ENCODE measurements around the gene SOX13.

Gene SOX13

GRCh38 chr1:204170494-204171155, 97.7 kb downstream of the SOX13 start:
- Mint-ChIP-seq H3K27me3 (peaks cover 2% of the 10 kb centered on the region), H3K4me1 (no peaks in the 10 kb centered on the region), H3K36me3 (ENCODE audit: low read depth) (peaks cover 10% of the 10 kb centered on the region), H3K27ac (no peak overlapping the region), H3K9me3 (peaks cover 35% of the 10 kb centered on the region), H3K4me3 (no peak overlapping the region)
- ATAC-seq: no peak
- no peak for DNase-seq

GRCh38 chr1:204171751-204172178, 98.8 kb downstream of the SOX13 start:
- no peak for DNase-seq
- peaks cover 35% of the 10 kb centered on the region for H3K9me3 Mint-ChIP-seq

GRCh38 chr1:204172404-204173029, 99.6 kb downstream of the SOX13 start:
- Mint-ChIP-seq H3K4me3 (no peak overlapping the region), H3K9me3 (peaks cover 31% of the 10 kb centered on the region), H3K36me3 (ENCODE audit: low read depth) (peaks cover 10% of the 10 kb centered on the region), H3K4me1 (no peaks in the 10 kb centered on the region), H3K27me3 (peaks cover 2% of the 10 kb centered on the region), H3K27ac (no peak overlapping the region)
- DNase-seq: no peak
- ATAC-seq: no peak

More at GRCh38 chr1:204171751-204172178, 98.8 kb downstream of the SOX13 start:
- no peak overlapping the region for H3K4me3 Mint-ChIP-seq
- H3K4me1 Mint-ChIP-seq: no peaks in the 10 kb centered on the region
- ATAC-seq: no peak
- H3K27ac Mint-ChIP-seq: no peak overlapping the region
- H3K27me3 Mint-ChIP-seq: peaks cover 2% of the 10 kb centered on the region
- H3K36me3 Mint-ChIP-seq (ENCODE audit: low read depth): peaks cover 10% of the 10 kb centered on the region

DNA sequence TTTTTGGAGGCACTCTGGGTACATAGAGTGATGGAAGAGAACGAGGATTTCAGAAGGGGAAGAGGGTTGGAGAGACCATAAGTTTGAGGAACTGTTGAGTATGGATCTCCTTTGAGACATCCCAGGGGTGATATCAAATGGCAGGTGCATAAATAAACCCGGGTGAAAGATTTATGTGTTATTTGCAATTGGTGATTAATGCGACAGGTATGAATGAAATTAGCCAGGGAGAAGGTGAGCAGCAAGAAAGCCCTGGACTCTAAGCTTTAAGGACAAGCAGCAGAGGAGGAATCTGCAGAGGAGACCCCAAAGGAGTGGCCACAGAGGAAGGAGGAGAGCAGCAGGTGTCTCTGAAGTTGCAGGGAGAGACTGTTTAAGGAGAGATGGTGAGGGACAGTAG, 102.0 kb downstream of the SOX13 start:
- Mint-ChIP-seq H3K9me3 (peaks cover 19% of the 10 kb centered on the region), H3K27me3 (peaks cover 2% of the 10 kb centered on the region), H3K4me1 (no peaks in the 10 kb centered on the region), H3K27ac (no peak overlapping the region), H3K36me3 (ENCODE audit: low read depth) (peaks cover 10% of the 10 kb centered on the region), H3K4me3 (no peak overlapping the region)
- no peak for ATAC-seq
- DNase-seq: no peak

- Mint-ChIP-seq H3K36me3 (ENCODE audit: low read depth) (peaks cover 7% of the 10 kb centered on the region), H3K27ac (no peak overlapping the region), H3K9me3 (peaks cover 9% of the 10 kb centered on the region), H3K4me3 (no peak overlapping the region), H3K4me1 (no peaks in the 10 kb centered on the region), H3K27me3 (peaks cover 2% of the 10 kb centered on the region)
- no peak for ATAC-seq
- DNase-seq: no peak
These were observed 103.1 kb downstream of the SOX13 start for GRCh38 chr1:204176049-204176448.

- Mint-ChIP-seq H3K9me3 (peaks cover 2% of the 10 kb centered on the region), H3K4me1 (no peaks in the 10 kb centered on the region), H3K27ac (no peak overlapping the region), H3K27me3 (peaks cover 2% of the 10 kb centered on the region), H3K36me3 (ENCODE audit: low read depth) (no peaks in the 10 kb centered on the region), H3K4me3 (no peak overlapping the region)
- DNase-seq (no peak), ATAC-seq (no peak)
These were observed 104.2 kb downstream of the SOX13 start for GRCh38 chr1:204177133-204177532.
